C1 segment of cervical spinal cord (tissue), 14 donors: ENCODE measurements around the gene SF3B3.
"Not testable (repeated sequence)": the region's sequence is repeated elsewhere in the genome, so short reads cannot be mapped to it uniquely, and the experiment has no call there.

Experiments used
- DNase-seq, 14 donors: peaks; one replicate each; lab custom pipeline; 2025; lab: John Stamatoyannopoulos, UW

Gene SF3B3

GRCh38 chr16:70615945-70616344 lies 92.3 kb downstream of the SF3B3 start:
- no peak for DNase-seq

GRCh38 chr16:70621864-70622263 lies 98.2 kb downstream of the SF3B3 start:
- not testable (repeated sequence) for DNase-seq
